Kasumi-1 (cell line): ENCODE data around the gene LHPP.
A peak's percentile ranks its signal among the peaks of the same experiment; 100 is the strongest.

Experiments used
- DNase-seq, 2 experiments: peaks; one replicate each; lab custom pipeline; 2025; lab: John Stamatoyannopoulos, UW

The LHPP gene

DNA sequence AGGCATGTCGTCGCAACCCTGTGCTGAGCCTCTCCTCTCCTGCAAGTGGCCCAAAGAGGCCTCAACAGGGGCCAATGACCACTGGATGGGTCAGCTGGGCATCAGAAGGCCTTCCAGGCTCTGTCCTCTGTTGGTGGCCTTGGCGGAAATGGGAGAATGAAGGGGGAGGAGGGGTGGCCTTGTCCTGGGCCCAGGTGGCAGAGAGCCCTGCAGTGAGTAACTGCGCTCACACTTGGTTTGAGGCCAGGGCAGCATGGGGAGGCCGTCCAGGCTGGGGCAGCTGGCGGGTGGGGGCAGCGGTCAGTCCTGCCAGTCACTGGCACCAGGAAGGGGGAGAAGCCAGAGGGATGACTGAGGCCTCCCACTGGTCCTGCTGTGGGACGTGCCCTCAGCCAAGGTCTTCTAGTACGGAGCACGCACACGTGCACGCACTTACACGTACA, 59.8 kb downstream of the LHPP start:
- DNase-seq = no peak

DNA sequence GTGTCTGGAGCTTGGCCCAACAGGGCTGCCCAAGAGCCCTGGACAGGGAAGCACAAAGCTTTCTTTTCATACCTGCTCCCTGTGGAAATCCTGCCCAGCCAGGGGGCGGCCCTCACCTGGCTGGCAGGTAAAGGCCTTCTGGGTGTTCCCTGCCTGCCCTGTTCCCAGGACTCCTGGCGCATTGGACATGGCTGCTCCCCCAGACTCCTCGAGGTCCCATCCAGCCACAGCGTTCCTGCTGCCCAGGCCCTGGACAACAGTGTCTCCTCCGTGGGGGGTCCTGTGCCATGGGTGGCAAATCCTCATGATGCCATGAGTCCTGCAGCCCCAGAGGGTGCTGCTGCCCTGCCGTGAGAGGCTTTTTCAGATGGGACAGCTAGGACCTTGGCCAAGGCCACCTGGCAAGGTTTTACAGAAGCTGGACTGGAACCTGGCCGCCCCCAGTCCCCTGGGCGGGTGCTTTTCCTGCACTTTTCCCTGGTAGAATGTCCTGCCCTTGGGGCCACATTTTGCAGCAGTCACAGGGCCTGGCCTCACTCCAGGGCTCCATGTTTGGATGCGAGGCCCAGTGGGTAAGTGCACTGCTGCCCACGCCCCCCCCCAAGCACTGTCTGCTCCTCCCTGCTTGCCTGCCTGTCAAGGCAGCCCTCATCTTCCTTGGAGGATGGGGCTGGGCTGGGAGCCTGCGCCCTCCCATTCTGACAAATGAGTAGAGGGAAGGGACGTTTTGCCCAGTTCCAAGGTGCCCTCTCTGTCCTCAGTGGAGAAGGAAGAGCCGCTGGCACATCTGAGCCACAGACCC, 60.7 kb downstream of the LHPP start:
- no peak for DNase-seq

DNA sequence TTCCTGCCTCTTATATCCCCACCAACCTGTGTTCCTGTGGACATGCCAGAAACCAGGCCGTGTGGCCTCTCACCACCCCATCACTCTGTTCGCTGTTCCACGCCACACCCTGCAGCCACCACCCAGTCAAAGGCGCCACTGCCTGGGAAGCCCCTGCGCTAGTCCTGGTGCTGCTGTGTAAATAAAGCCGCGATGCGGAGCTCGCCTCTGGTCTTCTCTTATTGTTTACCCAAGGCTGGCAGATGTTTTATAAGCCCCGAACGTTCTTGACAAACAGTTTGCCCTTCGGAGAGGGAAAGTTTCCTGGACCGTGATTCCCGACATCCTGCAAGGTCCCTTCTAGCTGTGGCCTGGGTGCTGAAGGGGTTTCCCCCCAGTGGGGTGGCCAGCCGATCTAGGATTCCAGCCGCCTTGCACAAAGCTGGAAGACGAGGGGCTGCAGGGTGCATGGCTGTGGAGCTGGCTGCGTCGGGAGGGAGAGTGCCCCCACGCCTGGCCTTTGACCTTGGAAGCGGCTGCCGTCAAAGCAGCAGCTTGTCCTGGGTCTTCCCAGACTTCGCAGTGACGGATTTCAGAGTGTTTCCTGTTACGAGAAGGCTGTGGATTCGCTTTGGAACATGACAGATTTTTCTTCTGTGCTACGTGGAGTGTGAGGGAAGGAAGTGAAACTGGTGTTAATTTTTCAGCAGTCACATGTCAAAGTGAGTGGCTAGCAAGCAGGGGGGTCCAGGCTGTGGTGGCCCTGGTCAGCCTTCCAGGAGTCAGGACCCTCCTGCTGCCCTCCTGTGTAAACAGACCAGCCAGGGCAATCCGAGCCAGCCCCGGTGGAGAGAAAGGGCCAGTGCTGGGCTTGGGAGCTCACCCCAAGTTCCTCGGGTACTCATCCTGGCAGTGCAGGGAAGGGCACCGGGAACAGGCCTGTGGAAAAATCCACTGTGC, 61.6 kb downstream of the LHPP start:
- no peak for DNase-seq

DNA sequence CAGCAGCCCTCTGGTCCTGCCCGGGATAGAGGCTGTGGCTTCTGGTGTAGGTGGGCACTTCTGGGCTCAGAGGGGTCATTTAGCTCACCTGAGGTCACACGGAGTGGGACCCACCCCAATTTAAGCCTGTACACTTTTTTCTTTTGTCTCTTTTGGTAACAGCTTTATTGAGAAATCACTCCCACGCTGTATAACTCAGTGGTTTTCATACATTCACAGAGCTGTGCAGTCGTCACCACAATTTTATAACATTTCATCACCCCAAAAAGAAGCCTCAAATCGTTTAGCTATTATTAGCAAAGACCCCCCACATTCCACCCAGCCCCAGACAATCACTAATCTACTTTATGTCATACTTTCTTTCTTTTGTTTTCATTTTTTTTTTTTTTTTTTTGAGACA, 62.3 kb downstream of the LHPP start:
- no peak for DNase-seq

DNA sequence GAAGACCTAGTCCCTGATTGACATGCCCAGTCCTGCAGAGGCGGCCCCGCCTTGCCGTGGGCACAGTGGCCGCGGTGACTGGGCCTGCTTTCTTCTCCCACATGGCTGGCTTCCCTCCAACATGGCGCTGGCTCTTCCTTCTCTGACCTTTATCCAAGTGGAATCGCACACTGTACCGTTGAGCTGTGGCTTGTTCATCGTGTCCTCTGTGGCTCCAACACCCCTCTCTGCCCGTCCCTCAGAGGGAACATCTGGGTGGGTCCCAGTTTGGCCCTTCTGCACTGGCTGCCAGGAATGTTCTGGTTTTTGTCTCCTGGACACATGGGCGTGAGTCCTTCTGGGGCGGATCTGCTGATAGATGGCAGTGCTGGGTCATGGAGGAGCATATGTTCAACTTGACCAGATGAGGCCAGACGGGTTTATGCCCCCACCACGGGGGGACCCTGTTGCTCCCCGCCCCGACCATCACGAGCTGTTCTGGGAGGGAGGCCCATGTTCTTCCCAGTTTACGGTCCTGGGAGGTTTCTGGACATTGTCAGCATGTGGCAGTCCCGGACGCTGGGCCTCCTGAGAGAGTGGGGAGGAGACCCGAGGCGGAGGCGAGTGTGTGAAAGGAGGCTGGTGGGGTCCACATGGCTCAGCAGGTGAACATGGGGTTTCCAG, 63.5 kb downstream of the LHPP start:
- DNase-seq = no peak

DNA sequence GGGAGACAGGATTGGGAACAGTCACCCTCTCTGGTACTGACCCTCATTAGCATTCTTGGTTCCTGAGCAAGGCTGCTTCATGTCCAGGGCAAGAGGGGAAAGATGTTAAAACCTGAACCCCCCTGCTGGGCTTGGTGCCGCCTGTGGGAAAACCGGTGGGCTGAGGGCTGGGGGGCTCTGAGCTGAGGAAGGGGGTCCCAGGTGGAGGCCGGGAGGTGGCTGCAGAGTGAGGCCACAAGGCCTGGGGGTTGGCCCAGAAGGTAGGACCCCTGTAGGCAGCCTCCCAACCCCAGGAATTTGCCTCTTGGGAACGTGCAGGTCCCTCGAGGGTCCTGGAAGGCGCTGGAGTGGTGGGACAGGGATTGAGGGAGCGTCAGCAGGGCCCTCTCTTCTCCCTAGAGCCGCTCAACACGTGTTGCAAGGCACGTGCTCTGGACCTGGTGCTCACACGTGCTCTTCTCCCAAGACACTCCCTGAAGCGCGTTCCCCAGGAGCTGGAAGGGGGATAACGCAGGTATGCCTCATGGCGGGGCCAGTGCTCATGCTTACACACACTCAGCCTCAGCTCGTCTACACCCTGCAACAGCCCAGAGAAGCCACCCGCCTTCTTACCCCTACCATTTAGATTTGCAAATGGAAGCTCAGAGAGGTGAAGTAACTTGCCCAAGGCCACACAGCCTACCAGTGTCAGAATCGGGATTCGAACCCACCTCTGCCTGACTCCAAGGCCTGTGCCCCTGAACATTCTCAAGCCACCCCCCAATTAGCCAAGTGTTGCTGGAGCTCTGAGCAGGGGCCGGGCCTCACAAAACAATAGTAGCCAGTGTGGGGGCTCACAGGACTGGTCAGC, 64.4 kb downstream of the LHPP start:
- no peak for DNase-seq

DNA sequence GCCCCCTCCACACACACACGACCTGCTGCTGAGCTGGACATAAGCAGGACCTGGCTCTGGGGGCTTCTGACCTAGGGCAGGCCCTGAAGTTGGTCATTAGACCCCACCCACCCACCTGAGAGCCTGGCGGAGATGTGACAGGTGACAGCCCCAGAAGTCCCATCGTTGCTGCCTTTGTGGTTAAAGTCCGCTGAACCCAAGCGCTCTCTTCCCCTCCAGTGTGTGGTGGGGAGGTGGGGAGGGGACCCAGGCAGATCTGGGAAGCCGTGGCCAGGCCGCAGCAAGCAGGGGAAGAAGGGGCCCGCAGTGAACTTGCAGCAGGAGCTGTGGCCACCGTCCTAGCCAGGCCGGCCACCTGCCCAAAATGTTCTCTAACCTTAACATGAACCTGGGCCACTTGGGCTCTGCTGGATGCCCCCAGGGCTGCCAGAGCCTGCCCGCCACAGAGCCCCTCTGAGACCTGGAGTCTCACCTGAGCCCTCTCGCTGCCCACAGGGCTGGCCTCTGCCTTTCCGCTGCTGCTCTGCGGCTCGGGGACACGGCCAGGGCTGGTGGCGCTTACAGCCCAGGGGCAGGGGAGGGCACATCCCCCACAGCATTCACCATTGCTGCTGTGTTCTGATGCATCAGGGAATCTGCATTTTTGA, 65.1 kb downstream of the LHPP start:
- no peak for DNase-seq

DNA sequence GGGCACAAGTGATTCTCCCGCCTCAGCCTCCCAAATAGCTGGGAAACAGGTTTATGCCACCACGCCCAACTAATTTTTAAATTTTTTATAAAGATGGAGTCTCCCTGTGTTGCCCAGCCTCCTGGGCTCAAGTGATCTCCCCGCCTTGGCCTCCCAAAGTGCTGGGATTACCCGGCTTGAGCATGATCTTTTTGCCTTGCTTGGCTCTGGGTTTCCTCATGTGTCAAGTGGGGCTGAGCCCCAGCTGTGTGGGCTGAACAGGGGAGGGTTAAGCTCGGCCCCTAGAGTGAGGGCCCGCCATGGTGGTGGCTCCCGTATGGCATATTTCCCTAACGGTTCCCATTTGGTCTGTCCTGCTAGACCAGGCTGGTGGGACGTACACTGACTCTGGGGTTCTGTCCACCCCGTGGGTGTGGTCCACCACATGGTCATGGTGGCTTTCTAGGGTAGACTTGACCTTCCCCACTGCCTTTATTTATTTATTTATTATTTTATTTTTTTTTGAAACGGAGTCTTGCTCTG, 66.3 kb downstream of the LHPP start:
- DNase-seq = no peak

DNA sequence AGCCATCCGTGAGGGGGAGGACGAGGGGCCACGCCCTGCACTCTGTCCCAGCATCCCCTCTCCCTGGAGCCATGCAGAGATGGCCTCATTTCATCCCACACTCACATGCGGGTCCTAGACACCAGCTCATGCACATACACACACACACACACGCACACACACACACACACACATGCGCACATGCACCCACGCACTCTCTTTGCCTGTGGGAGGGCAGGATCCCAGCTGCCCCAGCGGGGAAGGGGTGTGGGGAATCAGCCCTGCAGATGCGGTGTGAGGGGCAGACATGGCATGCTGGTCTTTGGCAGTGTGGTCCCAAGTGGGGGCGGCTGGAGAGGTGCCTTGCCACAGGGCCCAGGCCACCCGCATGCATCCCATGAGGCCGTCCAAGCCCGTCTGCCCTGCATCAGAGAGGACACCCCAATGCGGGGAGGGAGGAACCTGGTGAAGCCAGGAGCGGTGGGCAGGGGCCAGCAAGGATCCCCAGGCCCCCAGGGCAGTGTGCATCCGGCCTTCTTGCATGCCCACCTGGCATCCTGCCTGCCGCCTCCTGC, 68.1 kb downstream of the LHPP start:
- DNase-seq = no peak

DNA sequence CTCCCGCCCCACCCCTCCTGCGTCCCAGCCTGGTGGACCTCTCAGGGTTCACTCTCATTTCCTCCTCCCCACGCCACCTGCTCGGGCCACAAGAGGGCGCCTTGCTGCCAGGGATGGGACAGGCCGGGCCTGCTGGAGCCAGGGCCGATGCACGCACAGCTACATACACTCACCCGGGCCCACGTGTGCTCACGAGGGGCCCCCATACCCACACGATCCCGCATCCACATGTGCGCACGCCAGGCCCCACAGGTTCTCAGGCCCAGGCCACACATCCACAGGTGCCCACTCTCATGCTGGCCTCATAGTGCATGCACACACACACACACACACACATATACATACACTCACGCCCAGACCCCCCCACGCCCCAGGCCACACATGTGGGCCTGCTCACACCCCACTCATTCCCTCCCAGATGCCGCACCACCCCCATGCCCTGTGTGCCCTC, 68.6 kb downstream of the LHPP start:
- DNase-seq = peak; percentile 83 to 89

DNA sequence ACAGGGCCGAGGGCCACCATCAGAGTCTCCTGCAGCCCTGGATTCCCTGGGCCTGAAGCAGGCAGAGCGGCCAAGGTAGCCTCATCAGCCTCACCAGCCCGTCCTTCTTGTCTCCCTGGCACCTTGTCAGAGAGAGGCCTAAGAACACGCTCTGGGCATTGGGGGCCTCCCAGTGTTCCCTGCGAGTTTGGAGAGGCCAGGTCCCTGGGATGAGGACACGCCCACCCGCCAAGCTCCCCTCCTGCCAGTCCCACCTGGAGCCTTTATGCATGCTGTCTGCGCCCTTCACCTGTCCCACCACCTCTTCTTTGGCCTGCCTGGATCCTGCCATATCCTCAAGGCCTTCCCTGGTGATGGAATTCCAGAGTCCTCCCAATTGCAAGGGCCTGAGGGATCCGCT, 69.2 kb downstream of the LHPP start:
- no peak for DNase-seq

DNA sequence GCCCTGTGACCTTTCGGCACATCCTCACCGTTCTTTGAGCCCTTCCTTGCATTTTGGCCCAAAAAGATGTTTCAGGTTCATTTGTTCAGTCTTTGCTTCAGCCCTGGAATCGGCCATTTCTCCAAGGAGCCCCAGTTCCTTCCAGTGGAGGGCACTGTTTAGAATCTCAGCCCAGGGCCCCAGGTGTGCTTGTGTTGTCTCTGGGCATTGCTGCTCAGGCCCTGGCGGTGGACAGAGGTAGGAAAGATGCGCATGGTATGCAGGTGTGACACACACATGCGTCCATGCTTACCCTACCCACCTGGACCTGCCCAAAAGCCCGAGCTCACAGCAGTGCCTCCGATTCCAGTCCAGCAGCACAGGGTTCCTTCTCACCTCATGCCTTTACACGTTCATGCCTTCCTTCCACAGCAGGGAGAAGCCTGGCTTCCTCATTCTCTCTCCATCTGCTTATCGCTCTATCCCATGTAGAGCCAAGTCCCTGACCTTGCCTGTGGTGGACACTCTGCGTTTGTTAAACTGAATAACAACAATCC, 70.6 kb downstream of the LHPP start:
- no peak for DNase-seq

DNA sequence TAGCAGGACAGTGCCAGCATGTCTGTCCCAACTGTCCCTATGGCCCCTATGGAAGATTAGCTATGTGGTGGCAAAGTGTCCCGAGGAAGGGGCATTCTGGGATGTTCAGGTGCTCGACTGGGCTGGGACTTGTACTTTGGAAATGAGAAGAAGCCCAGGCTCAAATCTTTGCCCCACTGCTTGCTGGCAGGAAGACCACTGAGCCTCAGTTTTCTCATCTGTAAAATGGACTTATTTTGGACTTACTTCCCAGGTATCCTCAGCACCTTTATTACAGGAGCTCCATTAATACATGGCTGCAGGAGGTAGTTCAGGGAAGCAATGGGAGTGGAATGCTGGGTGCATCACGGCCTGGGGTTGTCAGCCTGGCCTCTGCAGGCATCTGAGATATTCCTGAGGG, 71.2 kb downstream of the LHPP start:
- DNase-seq = no peak

DNA sequence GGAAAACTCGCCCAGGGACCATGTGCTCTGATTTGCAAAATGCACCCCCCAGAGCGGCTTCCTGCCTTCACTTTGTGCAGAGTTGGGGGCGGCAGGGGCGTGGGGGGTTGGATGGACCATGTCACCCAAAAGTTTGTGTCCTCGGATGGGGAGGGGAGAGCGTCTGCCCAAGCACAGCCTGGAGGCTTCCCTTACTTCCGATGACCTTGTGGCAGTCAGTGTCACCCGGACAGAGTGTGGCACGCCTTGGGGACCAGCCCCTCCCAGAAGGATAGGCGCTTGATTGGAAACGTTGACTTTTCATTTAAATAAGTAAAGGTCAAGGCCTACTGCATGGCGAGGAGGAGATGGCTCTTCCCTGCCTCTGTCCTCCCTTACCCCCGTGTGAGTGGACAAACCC, 71.6 kb downstream of the LHPP start:
- no peak for DNase-seq

DNA sequence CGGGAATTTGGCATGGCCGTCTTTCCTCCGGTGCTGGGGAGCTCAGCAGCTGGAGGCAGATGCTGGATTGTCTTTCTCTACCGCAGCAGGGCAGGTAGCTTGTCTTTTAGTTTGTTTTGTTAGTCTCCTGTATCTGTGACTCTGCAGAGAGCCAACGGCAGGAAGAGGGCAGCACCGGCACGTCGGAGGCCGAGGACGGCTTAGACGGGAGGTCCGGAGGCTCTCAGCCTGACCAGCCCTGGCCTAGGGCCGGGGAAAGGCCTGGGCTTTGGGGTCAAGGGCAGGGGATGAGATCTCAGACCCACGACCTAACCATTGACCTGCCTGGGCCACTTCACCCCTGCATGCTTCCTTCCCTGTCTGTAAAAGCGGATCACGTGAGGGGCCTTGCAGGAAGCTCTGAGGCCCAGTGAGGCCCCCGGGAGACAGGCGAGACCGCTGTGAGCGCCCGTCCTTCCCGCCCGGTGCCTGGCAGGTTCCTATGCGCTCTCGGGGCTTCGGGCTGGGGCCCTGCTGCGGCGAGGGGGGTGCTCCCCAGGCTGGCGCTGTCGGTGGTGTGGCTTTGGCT, 72.7 kb downstream of the LHPP start:
- peak; percentile 89 to 90 for DNase-seq

DNA sequence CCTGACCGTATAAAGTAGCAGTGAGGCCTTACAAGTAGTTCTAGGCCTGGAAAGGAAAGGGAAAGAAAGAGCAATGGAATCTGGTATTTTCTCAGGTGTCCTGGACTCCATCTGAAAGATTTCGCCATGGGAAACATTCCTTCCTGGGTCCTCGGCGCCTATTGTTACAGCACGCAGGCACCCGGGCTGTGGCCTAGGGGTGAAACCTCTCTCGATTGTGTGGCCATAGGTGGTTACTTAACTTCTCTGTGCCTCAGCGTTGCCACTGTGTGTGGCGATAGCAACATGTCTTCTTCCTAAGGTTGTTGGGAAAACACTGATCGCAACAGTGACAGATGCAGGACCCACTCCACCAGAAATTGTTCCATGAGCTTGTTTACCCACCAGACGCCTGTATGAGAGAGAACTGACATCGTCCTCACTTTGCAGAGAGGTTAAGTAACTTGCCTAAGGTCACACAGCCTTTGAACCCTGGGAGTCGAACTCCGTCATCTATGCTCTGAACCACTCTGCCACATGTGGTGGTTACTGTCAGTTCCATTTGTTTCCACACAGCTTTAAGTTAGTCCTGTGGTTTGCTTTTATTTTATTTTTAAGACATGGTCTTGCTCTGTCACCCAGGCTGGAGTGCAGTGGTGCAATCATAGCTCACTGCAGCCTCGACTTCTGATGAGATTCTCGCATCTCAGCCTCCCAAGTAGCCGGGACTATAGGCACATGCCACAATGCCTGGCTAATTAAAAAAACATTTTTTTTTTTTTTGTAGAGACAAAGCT, 73.4 kb downstream of the LHPP start:
- DNase-seq = peak in 1 of 2 experiments; percentile 34

DNA sequence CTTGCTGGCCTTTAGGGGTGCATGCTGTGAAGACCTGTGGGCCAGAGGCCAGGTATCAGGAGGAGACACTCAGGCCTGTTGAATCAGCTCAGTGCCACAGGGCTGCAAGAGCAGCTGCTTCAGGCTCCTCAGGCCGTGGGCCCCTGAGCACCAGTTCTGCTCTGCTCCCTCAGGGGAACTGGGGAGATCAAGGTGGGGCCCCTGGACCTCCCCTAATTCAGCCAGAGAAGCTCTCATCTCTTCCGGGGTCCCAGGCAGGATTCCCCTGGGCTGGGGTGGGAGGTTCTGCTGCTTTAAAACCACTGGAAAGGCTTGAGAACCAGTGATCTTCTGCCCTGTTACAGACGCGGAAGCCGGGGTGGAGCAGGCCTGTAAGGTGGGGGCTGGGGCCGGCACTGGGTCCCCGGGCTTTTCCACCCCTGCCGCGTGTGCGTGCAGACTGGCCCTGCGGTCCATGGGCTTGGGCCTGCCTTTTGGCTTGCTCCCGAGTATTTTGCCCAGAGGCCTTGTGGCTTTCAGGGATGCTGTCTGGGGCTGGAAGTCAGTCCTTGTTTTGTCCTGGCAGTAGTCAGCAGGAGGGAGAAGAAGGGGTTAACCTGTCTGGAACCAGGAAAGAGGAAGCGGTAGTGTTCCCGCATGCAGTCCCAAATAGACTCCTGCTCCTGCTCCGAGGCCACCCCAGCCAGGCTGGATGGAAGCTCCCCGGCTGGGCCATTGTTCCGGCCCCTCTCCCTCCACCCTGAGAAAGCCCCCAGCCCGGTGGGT, 74.3 kb downstream of the LHPP start:
- peak; percentile 61 to 73 for DNase-seq

DNA sequence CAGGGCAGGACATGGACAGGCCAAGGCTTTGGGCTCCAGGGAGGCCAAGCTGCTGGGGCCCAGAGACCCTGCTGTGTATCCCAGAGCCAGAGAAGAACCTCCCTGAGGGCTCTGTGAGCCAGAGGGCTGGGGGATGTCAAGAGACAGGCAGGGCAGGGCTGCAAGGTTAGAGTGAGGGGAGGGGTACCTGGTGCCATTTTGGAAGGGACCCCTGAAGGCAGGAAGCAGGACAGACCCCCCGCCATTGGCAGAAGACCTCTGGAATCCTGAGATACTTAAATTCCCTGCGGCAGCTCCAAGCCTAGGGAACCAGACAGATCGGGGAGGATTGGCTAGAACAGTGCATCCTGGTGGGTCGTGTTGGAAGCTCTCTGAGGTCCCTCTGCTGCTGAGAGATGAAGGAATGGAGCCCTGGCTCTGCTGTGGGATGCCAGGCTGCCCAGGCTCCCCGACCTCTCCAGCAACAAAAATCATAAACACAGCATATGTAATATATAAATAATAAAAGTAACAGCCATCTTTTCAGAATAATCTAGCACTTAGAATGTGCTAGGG, 75.0 kb downstream of the LHPP start:
- peak; percentile 31 to 32 for DNase-seq
